ENCODE results near the gene KCNIP1.

DNA sequence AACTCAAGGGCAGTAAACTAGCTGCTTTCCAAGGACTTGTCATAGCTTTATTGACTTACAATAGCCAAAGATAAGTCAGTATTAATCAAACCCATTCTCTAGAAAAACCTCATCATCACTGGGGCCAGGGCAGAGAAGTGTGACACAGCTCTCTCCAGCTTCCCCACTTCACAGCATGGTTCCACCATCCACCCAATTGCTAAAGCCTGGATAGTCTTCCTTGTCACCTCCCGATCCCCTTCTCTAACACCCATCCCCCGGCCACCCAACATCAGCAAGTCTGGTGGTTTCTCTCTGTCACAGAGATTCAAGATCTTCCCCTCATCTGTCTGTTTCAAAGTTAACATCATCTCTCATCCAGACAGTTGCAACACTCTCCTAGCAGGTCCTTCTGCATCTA, 191.1 kb downstream of the KCNIP1 start:
- TF ChIP-seq ESRRA (IDR thresholded peaks at IDR 0.05; ENCODE audit: borderline replicate concordance, low read length): no peak
- TF ChIP-seq, protein P1, sequence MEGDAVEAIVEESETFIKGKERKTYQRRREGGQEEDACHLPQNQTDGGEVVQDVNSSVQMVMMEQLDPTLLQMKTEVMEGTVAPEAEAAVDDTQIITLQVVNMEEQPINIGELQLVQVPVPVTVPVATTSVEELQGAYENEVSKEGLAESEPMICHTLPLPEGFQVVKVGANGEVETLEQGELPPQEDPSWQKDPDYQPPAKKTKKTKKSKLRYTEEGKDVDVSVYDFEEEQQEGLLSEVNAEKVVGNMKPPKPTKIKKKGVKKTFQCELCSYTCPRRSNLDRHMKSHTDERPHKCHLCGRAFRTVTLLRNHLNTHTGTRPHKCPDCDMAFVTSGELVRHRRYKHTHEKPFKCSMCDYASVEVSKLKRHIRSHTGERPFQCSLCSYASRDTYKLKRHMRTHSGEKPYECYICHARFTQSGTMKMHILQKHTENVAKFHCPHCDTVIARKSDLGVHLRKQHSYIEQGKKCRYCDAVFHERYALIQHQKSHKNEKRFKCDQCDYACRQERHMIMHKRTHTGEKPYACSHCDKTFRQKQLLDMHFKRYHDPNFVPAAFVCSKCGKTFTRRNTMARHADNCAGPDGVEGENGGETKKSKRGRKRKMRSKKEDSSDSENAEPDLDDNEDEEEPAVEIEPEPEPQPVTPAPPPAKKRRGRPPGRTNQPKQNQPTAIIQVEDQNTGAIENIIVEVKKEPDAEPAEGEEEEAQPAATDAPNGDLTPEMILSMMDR (IDR thresholded peaks at IDR 0.05): no peak
- no peak for TF ChIP-seq HOXA7 (CRISPR knock-in tag; IDR thresholded peaks at IDR 0.05)
- TF ChIP-seq RAD21 (conservative IDR thresholded peaks at IDR 0.05 in 1 of 2, IDR thresholded peaks at IDR 0.05 in 1 of 2): no peak
- TF ChIP-seq, protein P2, sequence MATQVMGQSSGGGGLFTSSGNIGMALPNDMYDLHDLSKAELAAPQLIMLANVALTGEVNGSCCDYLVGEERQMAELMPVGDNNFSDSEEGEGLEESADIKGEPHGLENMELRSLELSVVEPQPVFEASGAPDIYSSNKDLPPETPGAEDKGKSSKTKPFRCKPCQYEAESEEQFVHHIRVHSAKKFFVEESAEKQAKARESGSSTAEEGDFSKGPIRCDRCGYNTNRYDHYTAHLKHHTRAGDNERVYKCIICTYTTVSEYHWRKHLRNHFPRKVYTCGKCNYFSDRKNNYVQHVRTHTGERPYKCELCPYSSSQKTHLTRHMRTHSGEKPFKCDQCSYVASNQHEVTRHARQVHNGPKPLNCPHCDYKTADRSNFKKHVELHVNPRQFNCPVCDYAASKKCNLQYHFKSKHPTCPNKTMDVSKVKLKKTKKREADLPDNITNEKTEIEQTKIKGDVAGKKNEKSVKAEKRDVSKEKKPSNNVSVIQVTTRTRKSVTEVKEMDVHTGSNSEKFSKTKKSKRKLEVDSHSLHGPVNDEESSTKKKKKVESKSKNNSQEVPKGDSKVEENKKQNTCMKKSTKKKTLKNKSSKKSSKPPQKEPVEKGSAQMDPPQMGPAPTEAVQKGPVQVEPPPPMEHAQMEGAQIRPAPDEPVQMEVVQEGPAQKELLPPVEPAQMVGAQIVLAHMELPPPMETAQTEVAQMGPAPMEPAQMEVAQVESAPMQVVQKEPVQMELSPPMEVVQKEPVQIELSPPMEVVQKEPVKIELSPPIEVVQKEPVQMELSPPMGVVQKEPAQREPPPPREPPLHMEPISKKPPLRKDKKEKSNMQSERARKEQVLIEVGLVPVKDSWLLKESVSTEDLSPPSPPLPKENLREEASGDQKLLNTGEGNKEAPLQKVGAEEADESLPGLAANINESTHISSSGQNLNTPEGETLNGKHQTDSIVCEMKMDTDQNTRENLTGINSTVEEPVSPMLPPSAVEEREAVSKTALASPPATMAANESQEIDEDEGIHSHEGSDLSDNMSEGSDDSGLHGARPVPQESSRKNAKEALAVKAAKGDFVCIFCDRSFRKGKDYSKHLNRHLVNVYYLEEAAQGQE (IDR thresholded peaks at IDR 0.05): no peak
- no peak for TF ChIP-seq EP300 (IDR thresholded peaks at IDR 0.05)
- TF ChIP-seq MYC (IDR thresholded peaks at IDR 0.05; ENCODE audit: borderline replicate concordance, low read length): no peak
